ENCODE results near the gene SON. TPM values are rescaled to one million over a fixed set of nuclear protein-coding genes. Genes with fewer than 3 reads are reported as not detected.
A peak's percentile ranks its signal among the peaks of the same experiment; 100 is the strongest.

Gene SON
- total and polyA plus RNA-seq, 2 of the 4 experiments (the other 2 are of a cell fraction), result 81.6 to 146 TPM

GRCh38 chr21:33543505-33544129, 779 bp downstream of the SON start (continued):
- TF ChIP-seq RFX5 (IDR thresholded peaks at IDR 0.05; ENCODE audit: low read depth, low read length), result no peak

DNA sequence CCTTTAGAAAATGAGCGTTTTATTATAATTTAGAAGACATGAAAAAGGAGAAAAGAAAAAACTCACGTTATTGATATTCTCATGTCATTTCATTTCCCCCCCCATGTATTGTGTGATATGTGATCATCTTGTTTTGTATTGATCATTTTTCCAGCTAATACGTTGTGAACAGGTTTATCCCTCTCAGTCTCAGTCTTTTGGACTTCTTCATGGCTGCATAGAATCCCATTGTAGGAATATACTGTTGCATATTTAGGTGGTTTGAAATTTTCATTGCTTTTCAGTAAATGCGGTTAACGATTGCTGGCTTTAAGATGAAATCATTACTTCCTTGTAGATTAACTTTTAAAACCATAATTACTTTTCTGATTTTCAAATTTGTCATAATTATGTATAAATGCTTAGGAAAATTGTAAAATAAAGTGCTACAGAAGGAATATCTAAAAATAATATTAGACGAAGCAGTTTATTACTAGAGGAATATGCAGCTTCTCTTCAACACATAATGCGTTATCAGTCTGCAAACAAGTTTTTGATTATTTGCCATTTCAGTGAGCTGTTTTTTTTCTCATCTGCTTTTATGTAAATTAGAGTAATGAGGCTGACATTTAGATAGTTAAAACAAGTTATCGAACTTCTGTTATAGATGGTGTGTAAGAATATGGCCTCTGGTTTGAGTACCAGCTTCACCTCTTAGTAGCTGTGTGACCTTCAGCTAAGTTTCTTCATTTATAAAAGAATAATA, 1.8 kb downstream of the SON start:
- Histone ChIP-seq H2BK5ac (ENCODE audit: low read depth, low read length, poor library complexity, severe bottlenecking) (no peak overlapping the region), H2AK9ac (replicated peaks; ENCODE audit: low read depth, low read length, poor library complexity) (no peak overlapping the region), H3K56ac (ENCODE audit: extremely low read depth, insufficient read depth, low read length) (no peak overlapping the region), H4K5ac (ENCODE audit: low read depth, low read length) (no peak overlapping the region), H2BK15ac (ENCODE audit: low read depth, low read length) (no peak overlapping the region), H4K8ac (ENCODE audit: low read depth in 2 of 2, low read length in 2 of 2) (no peak overlapping the region), H3K9me3 (ENCODE audit: control insufficient read depth, insufficient read depth, low read length) (no peaks in the 10 kb centered on the region), H3K4me3 (ENCODE audit: insufficient read depth, low read depth, low read length) (peak overlapping the region; percentile 70), H3K27me3 (ENCODE audit: control insufficient read depth, insufficient read depth, low read length) (no peaks in the 10 kb centered on the region), H3K79me1 (ENCODE audit: low read depth in 1 of 2, low read length in 2 of 2) (peaks cover 2 to 27% of the 10 kb centered on the region in 2 experiments), H2AK5ac (ENCODE audit: low read depth, low read length) (no peak overlapping the region), H4K20me1 (ENCODE audit: insufficient read depth, low read length) (peaks cover 53% of the 10 kb centered on the region), H3K9me1 (ENCODE audit: insufficient read depth, low read length) (no peaks in the 10 kb centered on the region), H2AFZ (replicated peaks; ENCODE audit: low read length, poor library complexity) (no peak overlapping the region), H3K4me1 (ENCODE audit: control insufficient read depth, insufficient read depth, low read length) (no peaks in the 10 kb centered on the region), H2BK120ac (ENCODE audit: low read depth, low read length) (no peak overlapping the region), H3K36me3 (ENCODE audit: control insufficient read depth, insufficient read depth, low read length) (peaks cover 11% of the 10 kb centered on the region), H3K4me2 (ENCODE audit: low read depth, low read length) (peak overlapping the region; percentile 97), H3K23ac (ENCODE audit: low read depth, low read length) (no peak overlapping the region; the same call in 1 of the 2 replicates), H3K18ac (ENCODE audit: low read depth, low read length) (no peak overlapping the region), H4K91ac (ENCODE audit: insufficient read depth, low read depth, low read length) (no peak overlapping the region), H3K9ac (ENCODE audit: low read depth, low read length) (peak overlapping the region; percentile 96; the same call in 1 of the 2 replicates), H2BK20ac (ENCODE audit: low read depth, low read length) (no peak overlapping the region), H3K27ac (ENCODE audit: insufficient read depth, low read length) (no peak overlapping the region), H3K14ac (replicated peaks; ENCODE audit: low read depth, low read length) (no peak overlapping the region), H3K4ac (ENCODE audit: low read depth, low read length) (no peak overlapping the region)
- no TSS peak for BruUV-seq (replicated peaks)
- DNase-seq (no peak), ATAC-seq (ENCODE audit: low read depth) (no peak)
- ChIA-PET CTCF (interaction anchor here (1.4 kb wide), 1 partner anchor 61 kb away, joined by 3 read pairs; no protein-coding TSS in a partner anchor), POLR2A (ENCODE audit: unreplicated experiment) (no interaction called here)
- in situ Hi-C loops (cut with MboI; ENCODE audit: low sequenced_read_pairs), result no loop called here
- intact Hi-C loops (cut with micrococcal nuclease), result loop anchor here (2.0 kb wide), 1 partner anchor 14 kb away; no protein-coding TSS in a partner anchor
- dilution Hi-C loops (cut with HindIII; ENCODE audit: low sequenced_read_pairs, unreplicated experiment), result no loop called here
- WGBS, 2 experiments (ENCODE audit: extremely low coverage in 2 of 2, insufficient read length in 1 of 2), result no CpG with 5 or more reads among the region's 8 CpGs
- no peak for TF ChIP-seq CHD1 (IDR thresholded peaks at IDR 0.05; ENCODE audit: low read depth, low read length)
- no peak for TF ChIP-seq CEBPB (IDR thresholded peaks at IDR 0.05; ENCODE audit: low read depth, low read length)
- TF ChIP-seq ELK1 (IDR thresholded peaks at IDR 0.05; ENCODE audit: borderline replicate concordance, low read depth, low read length), result no peak
- no peak for TF ChIP-seq RAD21 (IDR thresholded peaks at IDR 0.05; ENCODE audit: low read length)
- TF ChIP-seq POLR2A (IDR thresholded peaks at IDR 0.05; ENCODE audit: low read depth, low read length), result no peak
- TF ChIP-seq, protein P1, sequence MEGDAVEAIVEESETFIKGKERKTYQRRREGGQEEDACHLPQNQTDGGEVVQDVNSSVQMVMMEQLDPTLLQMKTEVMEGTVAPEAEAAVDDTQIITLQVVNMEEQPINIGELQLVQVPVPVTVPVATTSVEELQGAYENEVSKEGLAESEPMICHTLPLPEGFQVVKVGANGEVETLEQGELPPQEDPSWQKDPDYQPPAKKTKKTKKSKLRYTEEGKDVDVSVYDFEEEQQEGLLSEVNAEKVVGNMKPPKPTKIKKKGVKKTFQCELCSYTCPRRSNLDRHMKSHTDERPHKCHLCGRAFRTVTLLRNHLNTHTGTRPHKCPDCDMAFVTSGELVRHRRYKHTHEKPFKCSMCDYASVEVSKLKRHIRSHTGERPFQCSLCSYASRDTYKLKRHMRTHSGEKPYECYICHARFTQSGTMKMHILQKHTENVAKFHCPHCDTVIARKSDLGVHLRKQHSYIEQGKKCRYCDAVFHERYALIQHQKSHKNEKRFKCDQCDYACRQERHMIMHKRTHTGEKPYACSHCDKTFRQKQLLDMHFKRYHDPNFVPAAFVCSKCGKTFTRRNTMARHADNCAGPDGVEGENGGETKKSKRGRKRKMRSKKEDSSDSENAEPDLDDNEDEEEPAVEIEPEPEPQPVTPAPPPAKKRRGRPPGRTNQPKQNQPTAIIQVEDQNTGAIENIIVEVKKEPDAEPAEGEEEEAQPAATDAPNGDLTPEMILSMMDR (conservative IDR thresholded peaks at IDR 0.05; ENCODE audit: low read depth, low read length), result no peak
- no peak for TF ChIP-seq BHLHE40 (IDR thresholded peaks at IDR 0.05; ENCODE audit: low read depth, low read length)
- no peak for TF ChIP-seq RCOR1 (IDR thresholded peaks at IDR 0.05; ENCODE audit: insufficient replicate concordance, low read length)
- no peak for TF ChIP-seq RFX5 (IDR thresholded peaks at IDR 0.05; ENCODE audit: low read depth, low read length)
- TF ChIP-seq FOS (IDR thresholded peaks at IDR 0.05; ENCODE audit: low read depth, low read length), result no peak
- TF ChIP-seq, protein P2, sequence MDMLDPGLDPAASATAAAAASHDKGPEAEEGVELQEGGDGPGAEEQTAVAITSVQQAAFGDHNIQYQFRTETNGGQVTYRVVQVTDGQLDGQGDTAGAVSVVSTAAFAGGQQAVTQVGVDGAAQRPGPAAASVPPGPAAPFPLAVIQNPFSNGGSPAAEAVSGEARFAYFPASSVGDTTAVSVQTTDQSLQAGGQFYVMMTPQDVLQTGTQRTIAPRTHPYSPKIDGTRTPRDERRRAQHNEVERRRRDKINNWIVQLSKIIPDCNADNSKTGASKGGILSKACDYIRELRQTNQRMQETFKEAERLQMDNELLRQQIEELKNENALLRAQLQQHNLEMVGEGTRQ (IDR thresholded peaks at IDR 0.05; ENCODE audit: low read depth, low read length), result no peak
- no peak for TF ChIP-seq SMC3 (IDR thresholded peaks at IDR 0.05; ENCODE audit: low read depth, low read length)

All from IMR-90 (cell line).